Measurements from ENCODE around the gene ZNHIT3. TPM values are rescaled to one million over a fixed set of nuclear protein-coding genes. Genes with fewer than 3 reads are reported as not detected.
"Not testable (repeated sequence)": the region's sequence is repeated elsewhere in the genome, so short reads cannot be mapped to it uniquely, and the experiment has no call there.

ZNHIT3 gene
- total RNA-seq, 1 experiment from 2014 or later = 47.7 TPM

GRCh38 chr17:36484021-36484420 is 2.5 kb upstream of the ZNHIT3 start:
- not testable (repeated sequence) for DNase-seq (ENCODE audit: low spot score)

- DNase-seq (ENCODE audit: low spot score) = no peak
Measured at GRCh38 chr17:36485027-36485426, 1.5 kb upstream of the ZNHIT3 start.

- DNase-seq (ENCODE audit: low spot score) = no peak
Measured at GRCh38 chr17:36485805-36486203, 677 bp upstream of the ZNHIT3 start.

DNA sequence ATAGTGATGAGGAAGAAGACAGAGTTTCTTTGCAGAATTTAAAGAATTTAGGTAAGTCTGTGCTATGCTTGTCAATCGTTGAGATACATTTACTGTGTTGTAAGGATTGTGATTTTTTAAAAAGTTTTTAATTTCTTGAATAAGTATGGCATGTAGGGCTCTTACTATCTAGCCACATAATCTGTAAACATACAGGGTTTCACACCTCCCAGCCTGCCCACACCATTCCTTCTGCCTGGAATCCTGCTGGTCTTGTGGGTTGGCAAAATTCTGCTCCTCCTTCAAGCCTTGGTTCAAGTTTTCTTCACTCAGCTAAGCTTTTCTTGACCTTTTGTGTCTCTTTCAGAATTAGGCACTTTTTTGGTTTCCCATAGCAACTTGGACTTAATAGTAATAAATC is 7.5 kb downstream of the ZNHIT3 start:
- DNase-seq (ENCODE audit: low spot score) = no peak

- DNase-seq (ENCODE audit: low spot score) = no peak
Measured at GRCh38 chr17:36494674-36495073, 8.2 kb downstream of the ZNHIT3 start.

- no peak for DNase-seq (ENCODE audit: low spot score)
Measured at GRCh38 chr17:36495076-36495578, 8.6 kb downstream of the ZNHIT3 start.

GRCh38 chr17:36496018-36496789 is 9.7 kb downstream of the ZNHIT3 start:
- no peak for DNase-seq (ENCODE audit: low spot score)

GRCh38 chr17:36498155-36498554 is 11.7 kb downstream of the ZNHIT3 start:
- DNase-seq (ENCODE audit: low spot score) = no peak

GRCh38 chr17:36498560-36499300 is 12.2 kb downstream of the ZNHIT3 start:
- no peak for DNase-seq (ENCODE audit: low spot score)

GRCh38 chr17:36500745-36501225 is 14.3 kb downstream of the ZNHIT3 start:
- no peak for DNase-seq (ENCODE audit: low spot score)

DNA sequence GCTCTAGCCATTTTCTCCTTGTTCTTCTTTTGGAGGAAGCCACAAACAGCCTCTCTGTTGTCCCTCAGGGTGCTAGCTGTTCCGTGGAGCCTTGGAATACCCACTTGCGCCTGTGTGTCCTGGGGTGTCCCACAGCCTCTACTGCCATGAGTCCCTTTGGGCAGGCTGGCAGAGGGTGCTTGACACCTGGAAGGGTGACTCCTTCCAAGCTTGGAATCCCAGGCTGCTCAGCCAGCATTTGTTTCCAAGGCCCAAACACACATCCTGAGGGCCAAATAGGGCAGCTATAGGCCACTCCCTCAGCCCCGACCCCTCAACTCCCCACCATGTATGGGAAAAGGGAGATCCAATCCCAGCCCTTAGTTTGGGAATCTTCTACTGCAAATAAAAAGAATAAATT is 14.9 kb downstream of the ZNHIT3 start:
- DNase-seq (ENCODE audit: low spot score) = no peak

DNA sequence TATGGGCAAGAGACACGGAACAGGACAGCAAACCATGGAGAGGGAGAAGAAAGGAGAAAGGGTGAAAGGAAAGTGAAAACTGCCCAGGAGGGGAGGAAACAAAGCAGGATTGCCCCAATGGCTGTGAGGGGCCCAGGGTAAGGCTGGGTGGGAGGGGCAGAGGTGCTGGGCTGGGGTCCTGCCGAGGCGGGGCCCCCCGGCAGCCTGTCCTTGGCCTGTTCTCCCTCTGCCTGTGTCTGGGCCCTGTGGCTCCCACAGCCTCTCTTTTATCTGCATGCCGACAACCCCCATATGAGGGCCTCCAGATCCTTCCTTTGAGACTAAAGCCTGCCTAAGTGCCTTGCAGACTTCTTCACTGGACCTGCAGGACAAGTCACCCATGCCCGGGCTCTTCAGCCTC is 15.5 kb downstream of the ZNHIT3 start:
- DNase-seq (ENCODE audit: low spot score) = no peak

DNA sequence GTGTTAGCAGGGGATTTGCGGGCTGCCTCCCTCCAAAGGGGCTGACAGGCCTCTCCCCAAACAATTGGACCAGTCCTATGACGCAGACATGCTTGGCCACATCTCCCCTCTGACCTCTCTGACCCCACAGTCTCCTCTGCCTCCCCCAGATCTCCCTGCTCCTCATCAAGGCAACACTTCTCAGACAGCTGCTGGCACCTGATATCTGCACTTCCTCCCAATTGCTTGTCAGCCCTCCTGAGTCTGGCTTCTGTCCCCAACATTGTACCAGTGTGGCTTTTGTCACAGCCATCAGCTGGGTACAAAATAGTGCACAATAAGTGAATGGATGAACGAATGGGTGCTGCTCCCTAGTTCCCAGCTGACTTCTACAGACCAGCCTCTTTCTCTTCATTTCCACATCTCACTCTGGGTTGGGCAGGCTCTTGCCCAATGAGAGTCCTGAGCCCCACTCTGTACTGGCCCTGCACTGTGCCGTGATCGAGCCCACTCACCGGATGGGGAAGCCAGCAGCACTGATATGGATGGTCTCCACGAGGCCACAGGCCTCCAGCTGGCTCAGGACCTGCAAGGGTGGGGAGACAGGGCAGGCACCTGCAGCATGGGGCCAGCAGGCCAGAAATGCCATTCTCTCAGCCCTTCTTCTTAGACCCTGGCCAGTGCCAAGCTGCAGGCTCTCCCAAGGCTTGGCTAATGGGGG is 17.1 kb downstream of the ZNHIT3 start:
- DNase-seq (ENCODE audit: low spot score) = no peak

GRCh38 chr17:36504156-36504545 is 17.7 kb downstream of the ZNHIT3 start:
- no peak for DNase-seq (ENCODE audit: low spot score)

DNA sequence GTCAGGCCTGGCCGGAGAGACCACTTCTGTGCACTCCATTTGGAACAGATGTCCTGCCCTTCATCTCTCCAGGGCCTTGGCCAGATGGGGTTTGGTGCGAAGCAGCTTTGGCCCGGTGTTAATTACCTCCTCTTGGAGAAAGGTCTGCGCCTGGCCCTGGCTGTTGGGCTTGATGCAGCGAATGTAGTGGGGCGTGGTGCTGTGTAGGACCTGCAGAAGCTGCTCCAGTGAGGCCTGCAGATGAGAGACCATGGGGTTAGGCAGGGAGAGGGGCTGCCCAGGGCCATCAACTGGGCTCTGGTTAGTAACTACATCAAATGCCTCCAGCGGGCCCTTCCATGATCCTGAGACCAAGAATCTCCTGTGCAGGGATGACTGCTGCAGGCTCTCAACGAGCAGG is 18.7 kb downstream of the ZNHIT3 start:
- DNase-seq (ENCODE audit: low spot score) = no peak

GRCh38 chr17:36506249-36506826 is 19.9 kb downstream of the ZNHIT3 start:
- no peak for DNase-seq (ENCODE audit: low spot score)

DNA sequence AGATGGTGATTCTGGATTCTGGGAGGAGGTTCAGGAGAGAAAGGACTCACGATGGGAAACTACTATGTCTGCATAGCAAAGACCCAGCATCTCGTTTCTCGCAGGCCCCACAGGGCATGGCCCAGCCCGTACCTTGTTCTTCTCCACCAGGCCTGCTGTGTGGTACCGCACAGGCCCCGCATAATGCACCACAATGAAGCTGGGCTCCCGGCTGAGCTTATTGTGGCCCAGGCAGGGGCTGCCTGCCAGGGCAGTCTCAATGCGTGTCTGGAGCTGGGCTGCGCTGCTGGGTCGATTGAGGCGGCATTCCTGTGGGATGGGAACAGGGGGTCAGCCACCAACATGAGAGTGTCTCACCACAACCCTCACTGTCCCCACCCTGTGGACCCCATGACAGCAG is 20.4 kb downstream of the ZNHIT3 start:
- no peak for DNase-seq (ENCODE audit: low spot score)

DNA sequence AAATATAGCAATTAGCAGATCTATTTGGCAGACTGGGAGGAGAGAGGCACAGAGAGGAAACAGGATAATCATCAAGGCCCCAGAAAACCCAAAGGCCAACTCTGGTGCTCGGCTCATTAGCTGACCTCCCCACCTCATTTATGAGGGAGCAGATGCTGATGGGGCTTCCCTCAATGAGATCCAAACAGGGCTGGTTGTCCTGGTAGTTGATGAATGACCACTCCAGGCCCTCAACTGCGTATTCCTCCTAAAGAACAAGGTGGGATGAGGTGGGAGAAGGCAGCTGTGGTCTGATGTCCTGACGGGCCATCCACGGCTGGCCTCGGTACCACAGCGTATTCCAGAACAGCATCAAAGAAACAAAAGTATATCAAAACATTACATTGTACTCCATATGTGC is 20.8 kb downstream of the ZNHIT3 start:
- no peak for DNase-seq (ENCODE audit: low spot score)

GRCh38 chr17:36508439-36508838 is 22.0 kb downstream of the ZNHIT3 start:
- not testable (repeated sequence) for DNase-seq (ENCODE audit: low spot score)

DNA sequence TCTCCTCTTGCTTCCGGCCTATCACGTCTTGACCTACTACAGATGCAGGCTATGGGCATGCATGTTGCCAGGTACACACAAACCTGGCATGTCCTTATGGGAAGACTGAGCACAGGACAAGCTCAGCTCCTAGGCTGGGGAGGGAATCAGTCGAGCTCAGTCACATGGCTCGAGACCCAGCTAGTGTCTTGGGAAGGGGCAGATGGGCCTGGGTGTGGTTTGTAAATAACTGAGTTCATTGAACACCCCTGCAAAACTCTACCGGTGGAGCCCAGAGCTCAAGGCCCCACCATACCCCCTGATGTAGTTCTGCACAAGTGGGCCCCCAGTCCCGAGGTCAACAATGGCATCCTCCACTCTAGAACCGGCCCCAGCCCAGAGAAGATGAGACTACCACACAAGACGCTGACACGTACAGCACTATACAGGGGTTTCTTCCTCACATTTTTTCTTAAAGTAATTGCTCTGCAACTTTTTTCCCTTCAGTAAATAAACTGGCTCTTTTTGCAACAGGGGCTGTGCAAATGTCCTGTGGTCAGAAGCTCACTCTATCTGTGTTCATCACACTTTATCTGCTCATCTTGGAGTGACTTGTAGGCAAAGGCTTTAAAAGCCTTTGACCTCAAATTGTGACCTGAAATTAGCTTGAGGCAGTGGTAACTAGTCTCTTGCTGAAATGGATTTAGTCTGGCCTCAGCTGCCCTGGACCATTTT is 22.9 kb downstream of the ZNHIT3 start:
- no peak for DNase-seq (ENCODE audit: low spot score)

DNA sequence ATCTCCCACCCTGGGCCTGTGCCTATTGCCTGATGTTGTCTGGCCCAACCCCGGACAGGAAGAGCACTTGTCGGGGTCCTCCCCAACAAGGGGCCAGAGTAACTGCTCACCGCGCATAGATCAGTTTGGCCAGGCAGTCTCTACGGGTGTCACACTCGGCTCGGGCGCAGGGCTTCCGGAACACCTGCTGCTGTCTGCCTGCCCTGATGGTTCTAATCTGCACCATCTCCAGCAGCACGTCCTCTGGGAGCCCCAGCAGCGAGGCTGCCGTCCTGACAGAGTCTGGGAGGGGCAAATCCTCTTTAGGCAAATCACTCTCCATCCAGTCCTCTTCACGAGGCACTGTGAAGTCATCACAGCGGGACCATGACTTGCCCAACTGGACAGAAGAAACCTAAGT is 24.2 kb downstream of the ZNHIT3 start:
- no peak for DNase-seq (ENCODE audit: low spot score)
